Breast epithelium (tissue), 3 donors: ENCODE data around the gene OR52A1.

Experiments
- CTCF ChIP-seq, 3 donors: fragments of 450-650 bp; IDR thresholded peaks; one replicate each; pipeline ENCODE4 v1.5.1; 2016 to 2017; ENCODE audit warnings: antibody characterized with exemption in 3 of 3, mild to moderate bottlenecking in 3 of 3, moderate library complexity in 3 of 3
- POLR2AphosphoS5 ChIP-seq, 3 donors: sonication (generic); formaldehyde crosslinking; IDR thresholded peaks; one replicate each; pipeline ENCODE4 v1.6.1; 2017; ENCODE audit warnings: antibody characterized with exemption in 3 of 3

GRCh38 chr11:5129457-5129877 lies 25.1 kb downstream of the OR52A1 start:
- TF ChIP-seq POLR2AphosphoS5 (IDR thresholded peaks at IDR 0.05) (no peak), CTCF (IDR thresholded peaks at IDR 0.05) (no peak)
